Measurements from ENCODE around the gene CALY.

The CALY gene

DNA sequence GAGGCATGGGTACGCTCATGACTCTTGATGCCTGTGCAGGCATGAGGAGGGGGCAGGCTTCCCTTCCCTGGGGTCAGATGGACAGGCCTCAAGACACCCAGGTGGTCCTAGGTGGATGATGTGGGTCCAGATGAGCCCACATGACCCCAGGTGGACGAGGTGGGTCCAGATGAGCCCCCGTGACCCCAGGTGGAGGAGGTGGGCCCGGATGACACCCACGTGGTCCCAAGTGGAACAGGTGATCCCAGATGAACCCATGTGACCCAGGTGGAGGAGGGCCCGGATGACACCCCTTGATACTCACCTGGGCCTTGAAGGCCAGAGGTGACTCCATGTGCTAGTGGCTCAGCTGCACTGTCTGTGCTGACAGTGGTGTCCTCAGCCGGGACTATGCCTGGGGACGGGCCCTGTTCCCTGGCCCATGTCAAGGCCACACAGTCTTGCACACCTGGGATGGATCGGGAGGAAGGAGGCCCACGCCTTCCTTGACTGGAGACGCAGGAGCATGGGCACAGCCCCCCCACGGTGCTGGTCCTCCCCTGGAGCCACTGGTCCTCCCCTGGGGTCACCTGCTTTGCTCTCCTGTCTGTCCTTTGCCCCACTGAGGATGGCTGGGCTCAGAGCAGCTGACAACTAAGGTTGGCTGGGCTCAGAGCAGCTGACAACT, 13.7 kb upstream of the CALY start:
- no peak for DNase-seq (ENCODE audit: low spot score)
- TF ChIP-seq, protein P1, sequence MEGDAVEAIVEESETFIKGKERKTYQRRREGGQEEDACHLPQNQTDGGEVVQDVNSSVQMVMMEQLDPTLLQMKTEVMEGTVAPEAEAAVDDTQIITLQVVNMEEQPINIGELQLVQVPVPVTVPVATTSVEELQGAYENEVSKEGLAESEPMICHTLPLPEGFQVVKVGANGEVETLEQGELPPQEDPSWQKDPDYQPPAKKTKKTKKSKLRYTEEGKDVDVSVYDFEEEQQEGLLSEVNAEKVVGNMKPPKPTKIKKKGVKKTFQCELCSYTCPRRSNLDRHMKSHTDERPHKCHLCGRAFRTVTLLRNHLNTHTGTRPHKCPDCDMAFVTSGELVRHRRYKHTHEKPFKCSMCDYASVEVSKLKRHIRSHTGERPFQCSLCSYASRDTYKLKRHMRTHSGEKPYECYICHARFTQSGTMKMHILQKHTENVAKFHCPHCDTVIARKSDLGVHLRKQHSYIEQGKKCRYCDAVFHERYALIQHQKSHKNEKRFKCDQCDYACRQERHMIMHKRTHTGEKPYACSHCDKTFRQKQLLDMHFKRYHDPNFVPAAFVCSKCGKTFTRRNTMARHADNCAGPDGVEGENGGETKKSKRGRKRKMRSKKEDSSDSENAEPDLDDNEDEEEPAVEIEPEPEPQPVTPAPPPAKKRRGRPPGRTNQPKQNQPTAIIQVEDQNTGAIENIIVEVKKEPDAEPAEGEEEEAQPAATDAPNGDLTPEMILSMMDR (IDR thresholded peaks at IDR 0.05; ENCODE audit: extremely low read depth, missing control alignments), result no peak

DNA sequence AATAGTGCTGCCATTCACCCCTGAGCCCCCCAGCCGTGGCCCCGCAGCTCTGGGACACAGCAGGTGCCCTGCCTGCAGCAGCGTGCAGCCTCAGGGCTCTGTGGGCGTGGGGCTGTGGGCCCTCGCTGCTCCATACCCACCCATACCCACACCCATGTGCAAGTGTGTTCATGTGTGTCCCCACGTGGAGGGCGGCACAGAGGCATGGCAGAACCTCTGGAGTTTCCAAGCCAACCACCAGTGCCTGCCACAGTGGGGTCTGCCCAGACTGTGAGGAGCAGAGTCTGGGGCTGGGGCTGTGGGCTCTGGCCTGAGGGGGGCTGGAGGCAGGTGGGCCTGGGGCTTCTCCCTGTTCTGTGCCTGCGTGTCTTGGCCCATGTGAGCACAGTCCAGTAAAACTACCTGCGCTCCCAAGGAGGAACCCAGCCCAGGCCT, 12.9 kb upstream of the CALY start:
- TF ChIP-seq, protein P1 (IDR thresholded peaks at IDR 0.05; ENCODE audit: extremely low read depth, missing control alignments), result no peak
- DNase-seq (ENCODE audit: low spot score), result no peak

DNA sequence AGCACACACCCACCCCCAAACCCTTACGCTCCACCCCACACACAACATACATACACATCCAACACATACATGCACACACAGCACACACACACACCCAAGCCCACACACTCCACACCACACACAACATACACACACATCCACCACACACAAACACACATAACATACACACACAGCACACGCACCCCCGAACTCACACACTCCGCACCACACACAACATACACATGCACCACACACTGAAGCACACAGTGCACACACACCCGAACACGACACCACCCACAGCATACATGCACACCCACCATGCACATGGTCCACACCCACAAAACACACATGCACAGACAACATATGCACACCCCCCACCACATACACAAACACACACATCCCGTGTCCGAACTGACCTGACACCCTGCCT, 12.5 kb upstream of the CALY start:
- TF ChIP-seq, protein P1 (IDR thresholded peaks at IDR 0.05; ENCODE audit: extremely low read depth, missing control alignments), result no peak
- DNase-seq (ENCODE audit: low spot score), result no peak

DNA sequence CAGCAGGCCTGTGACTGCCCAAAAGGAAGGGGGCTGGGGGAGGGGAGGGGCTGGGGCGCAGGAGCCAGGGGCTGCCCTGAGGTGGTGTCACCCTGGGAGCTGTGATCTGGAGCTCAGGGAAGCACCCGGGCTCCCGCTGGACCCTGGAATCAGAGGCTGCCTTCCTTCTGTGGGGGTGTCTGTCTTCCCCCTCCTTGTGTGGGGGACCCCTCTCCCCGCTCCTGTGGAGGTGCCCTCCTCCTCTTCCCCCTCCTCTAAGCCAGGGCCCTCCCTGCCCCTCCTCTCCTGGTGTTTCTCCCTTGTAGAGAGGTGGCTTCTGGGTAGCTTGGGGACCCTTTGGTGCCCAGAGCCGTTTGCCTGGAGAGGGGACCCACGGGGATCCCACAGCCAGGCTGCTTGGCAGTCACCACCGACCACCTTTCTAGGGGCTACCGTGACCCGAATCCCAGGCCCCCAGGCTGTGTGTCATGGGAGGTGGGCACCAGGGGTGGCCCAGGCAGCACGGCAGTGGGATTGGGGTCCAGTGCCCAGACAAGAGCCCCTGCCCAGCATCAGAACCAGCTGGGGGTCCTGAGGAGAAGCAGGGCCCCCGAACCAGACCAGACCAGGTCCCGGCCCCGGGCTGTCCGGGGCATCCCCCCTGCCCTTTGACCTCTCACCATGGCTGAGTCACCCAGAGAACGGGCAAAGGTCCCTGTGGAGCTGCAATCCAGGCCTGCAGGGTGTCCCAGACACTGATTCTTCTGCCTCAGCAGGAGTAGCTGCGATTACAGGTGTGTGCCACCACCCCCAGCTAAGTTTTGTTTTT, 11.2 kb upstream of the CALY start:
- TF ChIP-seq, protein P1 (IDR thresholded peaks at IDR 0.05; ENCODE audit: extremely low read depth, missing control alignments), result no peak

DNA sequence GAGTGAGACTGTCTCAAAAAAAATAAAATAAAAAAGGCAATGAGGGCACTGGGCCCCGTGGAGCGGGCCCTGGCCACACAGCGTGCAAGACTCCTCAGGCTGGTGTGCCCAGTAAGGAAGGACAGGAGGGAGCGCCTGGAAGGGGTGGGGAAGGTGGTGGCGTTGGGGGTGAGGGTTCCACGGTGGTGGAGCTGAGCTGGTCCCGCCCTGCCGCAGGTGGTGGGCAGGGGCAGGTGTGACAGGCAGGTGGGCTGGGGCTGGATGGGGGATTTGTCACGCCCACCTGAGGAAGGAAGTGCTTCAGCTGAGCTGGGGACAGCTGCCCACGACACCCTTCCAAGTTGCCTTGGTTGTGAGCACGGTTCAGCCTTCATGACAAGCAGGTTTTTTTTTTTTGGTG, 9.7 kb upstream of the CALY start:
- TF ChIP-seq, protein P1 (IDR thresholded peaks at IDR 0.05; ENCODE audit: extremely low read depth, missing control alignments), result no peak
- no peak for DNase-seq (ENCODE audit: low spot score)

More for the DNA sequence above, 11.2 kb upstream of the CALY start:
- DNase-seq (ENCODE audit: low spot score), result no peak

DNA sequence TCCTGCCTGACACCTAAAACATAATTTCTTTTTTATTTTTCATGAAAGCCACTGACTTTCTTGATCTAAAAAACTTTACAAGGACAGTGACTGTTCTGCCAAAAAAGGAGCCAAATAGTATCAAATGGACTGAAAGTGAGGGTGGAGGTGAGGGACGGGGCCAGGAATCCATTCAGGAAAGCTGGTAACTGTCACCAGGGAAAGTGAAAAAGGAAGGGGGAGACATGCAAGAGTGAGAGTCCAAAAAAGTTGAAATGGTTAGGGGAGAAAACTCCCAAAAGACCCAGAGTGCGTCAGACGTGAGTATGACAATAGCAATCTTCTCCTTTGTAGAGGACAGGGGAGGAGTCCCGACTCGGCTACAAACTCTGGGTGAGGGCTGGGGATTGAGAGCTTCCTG, 7.5 kb upstream of the CALY start:
- TF ChIP-seq, protein P1 (IDR thresholded peaks at IDR 0.05; ENCODE audit: extremely low read depth, missing control alignments), result no peak
- DNase-seq (ENCODE audit: low spot score), result no peak

DNA sequence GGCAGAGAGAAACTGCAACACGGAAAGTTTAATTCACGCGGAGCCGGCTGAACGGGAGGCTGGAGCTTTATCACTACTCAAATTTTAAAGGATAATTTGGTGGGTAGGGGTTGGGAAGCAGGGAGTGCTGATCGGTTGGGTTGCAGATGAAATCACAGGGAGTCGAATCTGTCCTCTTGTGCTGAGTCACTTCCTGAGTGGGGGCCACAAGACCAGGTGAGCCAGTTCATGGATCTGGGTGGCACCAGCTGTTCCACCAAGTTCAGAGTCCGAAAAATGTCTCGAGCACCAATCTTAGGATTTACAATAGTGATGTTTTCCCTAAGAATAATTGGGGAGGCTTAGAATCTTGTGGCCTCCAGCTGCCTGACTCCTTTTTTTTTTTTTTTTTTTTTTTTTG, 6.9 kb upstream of the CALY start:
- no peak for DNase-seq (ENCODE audit: low spot score)
- TF ChIP-seq, protein P1 (IDR thresholded peaks at IDR 0.05; ENCODE audit: extremely low read depth, missing control alignments), result no peak
